Eye (tissue), 1 donor: ENCODE measurements around the gene PAEP.

ENCODE experiments used
- DNase-seq: peaks from one replicate; pipeline ENCODE4 v3.0.0-alpha.2; 2015

Gene PAEP

DNA sequence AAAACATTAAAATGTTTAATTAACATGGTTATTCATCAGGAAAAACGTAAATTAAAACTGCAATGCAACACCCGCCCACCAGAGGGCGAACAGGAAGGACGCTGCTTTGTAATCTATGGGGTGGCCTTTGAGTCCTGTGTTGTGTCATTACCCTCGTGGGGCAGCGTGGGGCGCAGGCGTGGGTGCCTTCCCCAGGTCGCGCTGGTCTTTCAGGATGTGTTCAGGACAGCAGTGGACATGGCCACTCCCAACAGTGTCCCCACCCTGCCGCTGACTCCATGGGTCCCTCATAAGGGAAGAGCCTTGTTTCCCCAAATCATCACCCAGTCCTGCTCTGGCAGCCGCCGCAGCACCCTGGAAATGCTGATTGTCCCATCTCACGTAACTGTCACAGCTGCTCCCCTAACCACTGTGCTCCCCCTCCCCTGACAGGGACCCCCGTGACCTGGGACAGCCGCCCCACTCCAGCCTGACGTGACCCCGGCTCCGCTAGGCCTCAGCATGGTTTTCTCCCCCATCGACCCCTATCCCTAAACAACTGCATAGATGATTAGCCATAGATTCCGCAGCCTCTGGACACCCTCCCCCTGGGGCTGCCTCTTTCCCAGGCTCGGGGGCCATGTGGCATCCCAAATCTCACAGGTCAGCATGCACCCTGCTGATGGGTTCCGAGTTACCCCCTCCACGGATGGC is 41.4 kb downstream of the PAEP start:
- DNase-seq, result peak; percentile 43

DNA sequence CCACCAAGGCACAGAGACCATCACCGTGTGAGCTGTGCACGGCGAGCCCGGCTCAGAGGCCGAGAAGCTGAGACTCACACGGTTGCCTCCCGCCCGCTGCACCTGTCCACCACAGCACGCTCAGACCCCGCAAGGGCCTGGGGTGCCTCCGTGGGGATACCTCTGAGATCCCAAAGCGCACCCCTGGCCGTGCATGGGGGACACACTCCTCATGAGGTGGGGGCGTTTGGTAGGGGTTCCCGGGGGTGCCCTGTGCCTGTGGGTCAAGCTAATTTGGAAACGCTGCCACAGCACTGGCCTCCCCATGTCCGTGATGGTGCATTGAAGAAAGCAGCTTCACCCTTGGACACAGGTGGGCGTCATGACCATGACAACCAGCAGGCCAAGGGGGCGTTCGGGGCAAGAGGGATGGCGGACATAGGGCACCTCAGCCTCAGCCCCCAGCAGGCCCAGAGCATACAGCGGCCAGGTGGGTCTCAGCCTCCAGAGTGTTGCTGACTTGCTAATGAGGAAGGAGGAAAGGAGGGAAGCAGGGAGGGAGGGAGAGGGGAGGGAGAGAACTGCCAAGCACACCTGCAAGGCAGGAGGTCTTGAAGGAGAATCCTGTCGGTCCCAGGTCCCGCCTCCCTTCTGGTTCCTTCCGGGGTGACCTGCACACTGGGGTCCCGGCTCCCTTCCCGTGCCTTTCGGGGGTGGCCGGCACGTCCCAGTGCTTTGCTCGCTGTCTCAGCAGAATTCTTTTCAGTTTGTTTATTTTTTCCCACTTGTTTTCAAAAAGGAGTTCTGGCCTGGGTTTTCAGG is 43.1 kb downstream of the PAEP start:
- DNase-seq, result no peak

DNA sequence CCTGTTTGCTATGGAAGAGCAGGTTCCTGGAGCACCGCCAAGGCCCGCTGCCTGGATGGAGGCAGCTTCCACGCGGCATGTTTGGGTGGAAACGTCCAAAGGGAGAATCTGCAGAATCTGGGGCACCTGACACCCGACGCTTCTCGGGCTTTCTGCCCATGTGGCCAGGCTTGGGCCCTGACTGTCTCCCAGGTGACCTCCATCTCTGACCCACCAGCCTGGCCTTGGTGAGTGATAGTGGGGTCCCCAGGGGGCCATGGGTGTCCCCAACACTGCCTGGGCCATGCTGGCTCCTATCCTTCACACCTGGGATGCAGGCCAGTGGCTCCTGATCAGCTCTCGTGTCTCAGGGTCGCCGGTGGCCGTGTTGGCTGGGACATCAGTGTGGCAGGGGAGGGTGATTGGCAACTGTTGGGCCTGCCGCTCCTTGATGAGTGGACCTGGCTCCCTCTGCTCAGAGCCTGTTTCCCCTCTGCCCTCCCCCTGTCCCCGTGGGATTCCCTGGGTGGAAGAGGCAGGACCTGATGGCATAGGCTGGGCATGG is 43.8 kb downstream of the PAEP start:
- DNase-seq, result no peak

DNA sequence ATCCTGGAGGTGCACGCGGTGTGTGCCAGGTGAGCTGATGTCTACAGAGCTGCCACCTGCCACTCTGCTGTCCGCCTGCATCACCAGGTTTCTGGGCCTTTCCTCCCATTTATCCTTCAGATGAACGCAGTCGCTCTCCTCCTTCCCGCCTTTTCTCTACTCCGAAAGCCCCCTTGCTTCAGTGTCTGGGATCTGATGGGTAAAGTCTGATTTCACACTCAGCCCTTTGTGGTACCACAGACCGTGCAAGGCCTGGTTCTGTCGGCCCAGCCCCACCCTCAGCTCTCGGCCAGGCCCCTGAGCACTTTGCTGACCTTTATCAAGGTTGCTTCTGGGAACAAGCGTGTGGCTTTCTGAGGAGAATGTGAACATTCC is 45.3 kb downstream of the PAEP start:
- DNase-seq, result no peak

DNA sequence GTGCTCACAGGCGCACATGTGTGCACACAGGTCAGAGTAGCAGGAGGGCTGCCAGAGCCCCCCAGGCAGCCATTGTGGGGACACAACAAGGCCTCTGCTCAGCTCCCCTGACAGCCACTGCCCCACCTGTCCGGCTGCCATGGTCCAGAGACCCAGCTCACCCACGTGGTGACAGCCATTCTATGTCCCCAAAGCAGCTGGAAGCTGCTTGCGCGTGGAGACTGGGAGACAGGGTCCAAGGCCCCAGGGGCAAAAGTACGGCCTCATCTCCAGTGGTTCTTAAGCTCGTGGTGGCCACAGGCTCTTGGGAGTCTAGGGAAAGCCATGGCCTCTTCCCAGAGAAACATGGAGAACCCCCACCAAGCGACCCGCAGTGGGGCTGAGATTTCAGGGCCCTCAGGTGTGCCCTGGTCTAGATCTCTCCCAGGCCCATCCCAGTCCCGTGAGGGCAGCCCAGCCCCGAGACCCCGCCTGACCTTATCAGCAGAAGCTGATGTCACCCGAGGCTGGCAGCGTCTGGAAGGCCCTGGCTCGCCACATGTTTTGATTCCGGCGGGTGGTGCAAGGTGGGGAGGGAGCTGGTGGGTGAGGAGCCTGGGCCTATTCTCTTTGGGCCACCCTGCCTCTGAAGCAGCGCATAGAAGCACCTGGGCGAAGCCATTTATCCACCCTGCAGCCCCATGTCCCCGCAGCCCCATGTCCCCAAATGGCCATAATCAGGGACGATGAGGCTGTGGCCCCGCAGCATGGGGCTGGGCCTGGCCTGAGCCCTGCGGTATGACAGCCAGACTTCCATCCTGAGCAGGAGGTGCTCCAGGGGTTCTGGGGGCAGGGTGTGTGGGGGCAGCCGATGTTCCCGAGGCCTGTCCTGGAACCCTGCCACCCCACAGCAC is 46.1 kb downstream of the PAEP start:
- DNase-seq, result no peak

DNA sequence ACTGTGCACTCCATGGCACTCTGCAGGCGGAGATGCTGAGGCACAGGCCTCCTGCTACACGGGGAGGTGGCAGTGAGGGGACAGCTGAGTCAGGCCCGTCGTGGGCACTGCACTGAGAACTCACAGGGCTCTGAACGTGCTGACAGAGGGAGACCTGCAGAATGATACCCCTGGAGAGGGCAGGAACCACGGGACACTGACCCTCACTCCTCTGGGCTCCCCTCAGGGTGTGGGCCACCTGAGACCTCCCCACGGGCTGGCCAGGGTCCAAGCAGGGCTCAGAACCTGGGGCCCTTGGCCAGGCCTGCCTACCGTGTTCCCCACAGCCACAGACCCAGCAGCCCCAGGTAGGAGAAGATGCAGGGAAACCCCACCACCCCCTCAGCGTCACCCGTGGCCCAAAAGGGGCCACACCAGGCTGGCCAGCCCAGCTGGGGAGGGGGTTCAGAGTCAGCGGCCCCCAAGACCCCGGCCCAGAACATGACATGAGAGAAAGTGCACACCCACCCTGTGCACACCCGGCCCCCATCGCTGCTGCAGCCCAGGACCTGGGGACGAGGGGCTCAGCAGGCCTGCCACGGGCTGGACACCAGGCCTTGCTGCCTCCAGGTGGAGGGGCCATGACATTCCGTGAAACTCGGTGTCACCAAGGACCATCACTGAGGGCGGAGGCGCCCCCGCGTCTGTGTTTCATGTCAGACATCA is 46.9 kb downstream of the PAEP start:
- DNase-seq, result no peak

DNA sequence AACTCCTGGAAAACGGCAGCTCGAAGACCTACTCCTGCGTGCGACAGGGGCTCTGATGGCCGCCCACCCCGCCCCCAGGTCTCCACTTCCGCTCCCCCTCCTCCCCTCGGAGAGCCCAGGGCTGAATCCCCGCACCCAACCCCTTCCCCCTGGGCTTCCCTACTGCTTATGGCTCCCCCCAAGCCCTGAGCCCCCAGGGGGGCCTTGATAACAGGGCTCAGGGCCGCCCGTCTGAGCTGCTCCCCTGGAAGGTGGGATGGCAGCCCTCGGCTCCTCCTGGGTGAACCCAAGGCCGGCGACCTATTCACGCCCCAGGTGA is 47.4 kb downstream of the PAEP start:
- no peak for DNase-seq

DNA sequence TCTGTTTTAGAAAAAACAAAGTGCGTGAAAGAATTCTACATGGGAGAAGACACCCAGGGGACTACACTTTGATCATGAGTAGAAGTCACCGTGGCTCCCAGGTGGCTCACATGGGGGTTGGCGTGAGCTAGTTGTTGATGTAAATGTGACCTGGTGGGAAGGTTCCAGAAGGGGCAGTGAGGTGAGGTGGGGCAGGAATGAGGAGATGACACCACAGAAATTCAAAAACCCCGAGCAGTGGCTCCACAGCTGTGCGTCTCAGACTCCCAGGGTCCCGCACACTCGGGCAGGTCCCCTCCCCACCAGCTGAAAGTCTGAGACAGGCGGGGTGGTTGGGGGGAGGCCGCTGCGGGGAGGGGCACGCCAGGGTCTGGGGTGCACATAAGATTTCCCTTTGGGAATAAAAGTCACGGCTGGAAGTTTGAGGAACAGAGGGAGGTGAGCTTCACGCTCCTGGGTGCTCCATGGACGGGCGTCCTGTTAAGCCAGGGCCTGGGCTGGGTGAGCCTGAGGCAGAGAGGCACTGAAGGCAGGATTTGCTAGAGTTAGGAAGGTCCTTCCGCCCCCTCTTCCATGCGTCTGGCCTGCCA is 47.9 kb downstream of the PAEP start:
- no peak for DNase-seq

DNA sequence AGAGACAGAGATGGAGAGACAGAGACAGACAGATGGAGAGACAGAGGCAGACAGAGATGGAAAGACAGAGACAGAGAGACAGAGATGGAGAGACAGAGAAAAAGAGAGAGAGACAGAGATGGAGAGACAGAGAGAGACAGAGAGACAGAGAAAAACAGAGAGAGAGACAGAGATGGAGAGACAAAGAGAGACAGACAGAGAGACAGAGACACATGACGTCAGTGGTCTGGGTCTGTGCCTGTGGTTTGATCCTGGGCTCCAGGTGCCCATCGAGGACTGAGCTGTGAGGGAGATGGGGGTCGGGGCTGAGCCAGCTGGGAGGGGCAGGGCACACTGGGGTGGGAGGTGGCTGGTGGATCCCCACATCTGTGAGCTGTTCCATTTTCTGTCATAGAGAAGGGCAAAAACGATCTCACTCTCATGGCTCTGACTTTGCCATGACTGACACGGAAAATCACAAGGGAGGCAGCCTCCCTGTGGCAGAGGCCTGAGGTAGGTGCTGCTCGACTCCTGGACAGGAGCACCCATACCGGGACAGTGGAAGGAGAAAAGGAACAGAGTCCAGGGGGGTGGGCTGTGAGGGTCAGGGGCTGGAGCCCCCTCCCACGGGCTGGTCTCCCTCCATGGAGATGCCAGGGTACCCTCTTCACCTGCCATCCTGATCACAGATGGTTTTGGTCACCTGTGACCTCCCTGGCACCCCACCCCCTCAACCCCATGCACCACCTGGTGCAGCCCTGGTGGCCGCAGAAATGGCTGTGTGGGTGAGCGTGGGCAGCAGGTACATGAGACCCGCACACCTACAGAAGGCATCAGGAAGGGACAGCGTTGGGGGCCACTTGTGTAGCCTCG is 49.0 kb downstream of the PAEP start:
- no peak for DNase-seq

DNA sequence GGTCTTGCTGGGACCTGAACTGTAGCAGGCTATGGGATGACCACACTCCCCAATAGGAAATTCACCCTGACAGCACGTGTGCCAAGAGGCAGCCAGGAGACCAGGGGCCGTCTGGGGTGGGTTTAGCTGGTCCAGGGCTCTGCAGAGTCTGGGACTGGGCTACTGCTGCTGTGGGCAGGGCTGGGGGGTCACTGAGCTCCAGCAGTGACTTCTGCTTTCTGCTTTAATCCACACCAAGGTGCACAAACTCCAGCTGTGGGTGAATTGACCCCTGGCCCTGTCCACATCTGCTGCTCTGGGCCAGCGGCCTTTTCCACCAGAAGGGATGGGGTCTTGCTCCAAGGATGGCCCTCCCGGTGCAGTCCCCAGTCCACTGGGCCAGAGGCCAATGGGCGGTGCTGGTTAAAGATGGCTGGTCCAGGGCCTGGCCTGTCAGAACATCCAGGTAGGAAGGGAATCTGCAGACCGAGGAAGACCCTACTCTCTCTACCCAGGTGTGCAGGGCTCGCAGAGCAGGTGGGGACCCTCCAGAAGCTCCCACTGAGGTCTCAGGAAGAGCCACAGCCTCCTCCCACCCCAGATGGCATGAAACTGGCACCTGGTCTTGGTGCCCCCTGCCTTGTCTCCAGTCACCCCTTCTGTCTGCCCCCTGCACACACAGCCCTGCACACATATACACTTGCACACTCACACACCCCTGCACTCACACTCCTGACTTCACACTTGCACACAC is 49.8 kb downstream of the PAEP start:
- no peak for DNase-seq

DNA sequence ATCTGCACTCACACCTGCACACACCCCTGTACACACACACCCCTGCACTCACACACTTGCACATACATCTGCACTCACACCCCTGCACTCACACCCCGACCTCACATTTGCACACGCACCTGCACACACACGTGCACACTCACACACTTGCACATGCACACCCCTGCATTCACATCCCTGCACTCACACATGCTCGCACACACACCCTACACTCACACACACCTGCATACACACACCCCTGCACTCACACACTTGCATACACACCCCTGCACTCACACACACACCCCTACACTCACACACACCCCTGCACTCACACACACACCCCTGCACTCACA is 50.3 kb downstream of the PAEP start:
- DNase-seq, result no peak

DNA sequence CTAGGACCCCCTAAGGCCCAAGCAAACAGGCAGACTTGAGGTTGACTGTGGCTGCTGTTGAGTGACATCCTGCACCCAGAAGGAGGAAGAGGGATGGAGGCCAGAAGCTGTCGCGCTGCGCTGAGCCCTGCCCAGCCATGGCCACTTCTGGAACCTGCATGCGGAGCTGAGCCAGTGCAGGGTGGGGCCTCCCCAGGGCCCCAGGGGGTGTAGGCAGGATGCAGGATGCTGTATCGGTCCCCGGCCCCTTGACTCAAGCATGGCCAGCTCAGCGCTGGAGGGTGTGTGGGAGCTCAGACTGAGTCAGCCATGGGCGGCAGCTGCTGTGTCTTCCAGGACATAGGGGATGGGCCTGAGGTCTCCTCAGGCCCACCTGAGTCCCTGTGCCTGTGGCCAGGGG is 50.9 kb downstream of the PAEP start:
- DNase-seq, result no peak

DNA sequence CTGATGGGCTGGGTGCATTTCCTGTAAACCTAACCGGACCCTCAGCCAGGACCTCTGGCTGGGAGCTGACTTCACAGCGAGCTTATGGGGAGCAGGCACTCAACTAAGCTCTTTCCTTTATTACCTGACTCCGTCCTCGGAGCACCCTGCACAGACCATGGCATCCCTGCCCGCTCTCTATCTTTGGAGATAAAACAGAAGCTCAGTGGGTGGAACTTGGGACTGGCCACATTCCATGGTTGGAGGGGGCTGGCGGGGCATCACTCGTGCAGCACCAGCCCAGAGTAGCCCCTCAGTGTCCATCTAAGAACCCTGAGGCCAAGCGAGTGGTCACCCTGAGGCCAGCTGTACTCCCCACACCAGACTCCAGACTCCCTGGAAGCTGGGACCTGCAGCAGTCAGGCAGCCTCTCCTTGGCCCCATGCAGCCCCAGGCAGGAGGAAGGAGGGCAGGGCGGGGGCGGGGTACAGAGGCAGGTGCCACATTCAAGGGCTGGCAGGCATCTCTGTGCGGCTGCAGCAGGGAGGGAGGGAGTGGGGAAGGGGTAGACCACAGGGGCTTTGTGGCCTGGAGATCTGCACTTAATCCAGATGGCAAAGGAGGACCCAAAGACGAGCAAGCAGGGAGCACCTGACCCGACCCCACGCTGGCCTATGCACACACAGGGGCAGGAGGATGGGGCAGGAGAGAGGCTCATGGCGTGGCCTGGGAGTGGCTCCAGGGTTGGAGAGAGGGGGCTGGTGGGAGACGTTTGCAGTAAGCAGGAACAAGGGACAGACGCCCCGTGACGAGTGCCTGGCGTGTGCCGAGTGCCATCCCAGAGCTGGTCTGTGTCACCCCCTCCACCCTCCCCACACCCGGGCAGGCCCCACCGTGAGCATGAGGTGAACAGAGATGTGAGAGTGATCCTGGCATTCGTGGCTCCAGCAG is 51.7 kb downstream of the PAEP start:
- DNase-seq, result no peak

DNA sequence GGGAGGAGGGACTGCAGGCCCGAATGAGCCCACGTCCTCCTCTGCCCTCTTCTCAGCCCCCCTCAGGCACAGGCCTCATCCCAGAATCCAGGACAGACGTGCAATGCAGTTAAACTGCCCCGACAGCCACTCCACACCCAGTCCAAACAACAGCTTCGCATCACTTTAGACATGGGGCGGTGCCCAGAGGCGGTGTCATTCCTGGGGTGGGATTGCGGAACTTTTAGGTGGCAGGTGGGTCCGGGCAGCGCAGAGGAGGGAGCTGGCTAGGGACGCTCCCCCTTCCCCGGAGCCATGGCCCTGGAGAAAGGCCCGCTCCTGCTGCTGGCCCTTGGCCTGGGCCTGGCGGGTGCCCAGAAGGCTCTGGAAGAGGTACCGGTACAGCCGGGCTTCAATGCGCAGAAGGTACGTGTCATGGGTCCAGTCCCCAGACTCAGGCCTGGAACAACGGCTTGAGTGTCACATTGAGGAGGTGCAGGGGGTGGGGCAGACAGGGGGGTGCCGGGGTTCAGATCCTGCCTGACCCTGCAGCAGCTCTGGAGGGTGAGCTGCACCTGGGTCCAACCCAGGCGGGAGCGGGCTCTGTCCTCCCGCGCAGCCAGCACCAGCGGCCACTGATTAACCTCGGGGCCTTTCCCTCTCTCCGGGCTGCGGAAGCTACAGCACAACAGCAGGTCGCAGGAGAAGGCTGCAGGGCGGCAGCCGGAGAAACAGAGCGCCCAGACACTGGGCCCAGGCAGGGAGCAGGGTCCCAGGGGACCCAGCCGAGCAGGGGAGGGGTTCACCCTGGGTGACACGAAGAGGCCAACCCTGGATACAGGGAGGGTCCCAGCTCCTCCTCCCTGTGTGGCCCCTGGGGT is 52.6 kb downstream of the PAEP start:
- DNase-seq, result no peak

DNA sequence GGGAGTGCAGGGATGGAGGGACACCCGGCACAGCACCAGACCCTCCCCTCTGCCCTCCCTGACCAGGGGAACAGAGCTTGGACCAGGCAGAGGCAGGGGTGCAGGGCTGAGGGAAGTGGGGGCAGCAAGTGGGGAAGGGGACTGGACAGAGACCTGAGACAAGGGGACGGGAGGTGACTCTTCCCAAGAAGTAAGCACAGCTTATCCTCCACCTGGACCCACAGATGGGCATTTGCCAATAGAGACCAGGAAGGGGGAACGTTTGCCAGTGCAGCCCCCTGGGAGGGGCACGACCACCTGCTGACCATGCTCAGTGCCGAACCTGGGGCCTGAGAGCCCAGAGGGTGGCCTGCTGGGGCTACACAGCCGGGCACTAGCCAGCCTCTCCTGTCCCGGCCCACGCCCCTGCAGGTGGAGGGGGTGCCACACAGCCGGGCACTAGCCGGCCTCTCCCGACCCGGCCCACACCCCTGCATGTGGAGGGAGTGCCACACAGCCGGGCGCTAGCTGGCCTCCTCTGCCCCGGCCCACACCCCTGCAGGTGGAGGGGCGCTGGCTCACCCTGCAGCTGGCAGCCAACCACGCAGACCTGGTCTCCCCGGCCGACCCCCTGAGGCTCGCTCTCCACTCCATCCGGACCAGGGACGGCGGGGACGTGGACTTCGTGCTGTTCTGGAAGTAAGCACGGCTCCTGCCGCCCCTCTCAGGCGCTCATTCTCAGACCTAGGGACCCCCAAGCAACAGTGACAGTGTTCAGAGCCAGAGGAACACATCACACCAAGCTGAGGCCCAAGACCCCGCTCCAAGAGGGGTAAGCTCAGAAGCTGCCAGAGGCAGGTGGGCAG is 53.5 kb downstream of the PAEP start:
- no peak for DNase-seq

DNA sequence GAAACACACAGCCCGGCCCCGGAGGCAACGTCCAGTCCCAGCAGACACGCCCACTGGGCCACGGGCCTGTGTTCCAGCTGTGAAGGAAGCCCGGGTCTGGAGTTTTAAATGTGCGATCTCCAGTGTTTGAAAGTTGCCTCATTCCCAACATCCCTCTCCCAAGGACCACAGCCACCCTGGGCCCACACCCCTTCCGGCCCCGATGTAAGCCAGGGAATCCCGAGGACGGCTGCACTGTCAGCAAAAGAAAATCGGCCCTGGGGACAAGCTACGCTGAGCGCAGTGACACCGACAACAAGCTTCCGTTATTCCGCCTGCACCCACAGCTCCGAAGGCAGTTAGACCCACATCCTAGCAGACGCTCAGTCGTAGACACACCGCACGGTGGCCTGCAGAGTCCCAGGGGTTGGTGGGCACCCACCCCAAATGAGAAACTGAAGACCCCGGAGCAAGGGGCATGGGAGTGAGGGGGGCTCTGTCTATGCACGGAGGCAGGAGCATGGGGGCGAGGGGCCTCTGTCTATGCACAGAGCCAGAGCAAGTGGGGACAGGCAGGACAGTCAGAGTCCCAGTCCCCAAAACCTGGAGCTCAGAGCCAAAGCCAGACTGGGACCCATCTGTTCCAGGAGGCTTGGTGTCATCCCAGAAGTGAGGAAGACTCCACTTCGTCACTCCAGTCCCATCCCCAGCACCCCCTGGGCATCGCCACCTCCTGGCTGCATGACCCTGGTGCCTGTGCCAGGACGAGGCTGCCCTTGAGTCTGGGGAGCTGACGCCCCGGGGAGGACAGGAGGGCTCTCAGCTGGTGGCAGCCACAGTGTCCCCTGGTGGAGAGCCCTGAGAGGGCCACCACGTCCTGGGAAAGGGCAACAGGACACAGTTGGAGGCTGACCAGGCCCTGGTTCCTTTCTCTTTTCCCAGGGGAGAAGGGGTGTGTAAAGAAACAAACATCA is 54.4 kb downstream of the PAEP start:
- DNase-seq, result no peak
